ENCODE results near the gene NAPSA. TPM values are rescaled to one million over a fixed set of nuclear protein-coding genes. Genes with fewer than 3 reads are reported as not detected.

The NAPSA gene
- total and polyA plus RNA-seq, 9 of the 15 experiments (the other 6 are each of a cell fraction or from before 2014, with no cell fraction given): 0.25 to 1.9 (median 0.69) TPM

DNA sequence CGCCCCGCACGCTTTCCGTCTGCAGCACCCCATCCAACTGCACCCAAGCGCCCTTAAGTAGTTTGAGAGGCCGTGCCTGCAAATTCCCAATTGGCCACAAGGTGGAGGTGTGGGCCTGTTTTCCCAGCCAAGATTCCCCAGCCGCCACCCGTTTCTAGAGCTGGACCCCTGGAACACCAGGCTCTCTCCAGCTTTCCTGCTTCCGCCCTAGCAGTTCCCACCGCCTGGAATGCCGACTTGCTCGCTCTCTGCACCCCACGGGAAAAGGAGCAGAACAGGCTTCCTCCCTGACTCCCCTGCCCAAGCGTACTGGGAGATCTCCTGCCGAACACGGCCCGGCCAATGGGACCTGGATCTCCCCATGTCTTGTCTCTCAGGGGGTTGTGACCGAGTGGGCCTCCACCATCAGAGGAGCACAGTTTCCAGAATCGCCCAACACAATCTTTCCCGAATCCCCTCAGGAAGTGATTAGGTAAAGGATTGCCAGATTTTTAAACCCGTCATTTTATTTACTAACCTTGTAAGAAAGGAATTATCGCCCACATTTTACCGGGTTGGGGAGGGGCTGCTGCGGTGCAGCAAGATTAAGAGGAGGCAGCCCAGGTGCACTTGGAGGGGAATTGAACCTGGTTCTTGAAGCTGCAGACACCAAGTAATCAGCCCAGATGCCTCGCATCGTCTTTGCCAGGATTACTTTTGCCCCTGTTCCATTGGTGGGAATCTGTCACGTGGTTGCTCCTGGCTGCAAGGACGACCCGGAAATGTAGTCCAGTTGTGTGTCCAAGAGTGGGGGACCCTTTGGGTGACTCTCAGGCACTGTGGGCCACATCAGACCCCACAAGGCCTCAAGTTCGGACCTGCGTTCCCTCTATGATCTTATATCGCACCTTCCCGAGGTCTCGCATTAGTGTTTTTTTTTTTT lies 3.5 kb upstream of the NAPSA start (continued):
- TF ChIP-seq PHF8 (IDR thresholded peaks at IDR 0.05; ENCODE audit: borderline replicate concordance, low read length) (peak; percentile 55; the same call in 1 of the 2 replicates), BACH1 (tag; IDR thresholded peaks at IDR 0.05) (no peak), RFX1 (IDR thresholded peaks at IDR 0.05) (no peak), ZFPM2 (CRISPR knock-in tag; IDR thresholded peaks at IDR 0.05) (no peak), SMARCC2 (IDR thresholded peaks at IDR 0.05; ENCODE audit: low read depth) (no peak), MAZ (CRISPR knock-in tag; conservative IDR thresholded peaks at IDR 0.05 in 1 of 2, IDR thresholded peaks at IDR 0.05 in 1 of 2) (0 out of 4 replicates have a peak, but pooled peaks of 1 of the 2 experiments have one; percentile 20), MIER1 (IDR thresholded peaks at IDR 0.05; ENCODE audit: low read depth) (no peak), ARID1B (IDR thresholded peaks at IDR 0.05) (no peak; the same call in none of the 2 replicates), ZNF384 (IDR thresholded peaks at IDR 0.05; ENCODE audit: low read depth, low read length) (peak; percentile 84), FOXJ3 (CRISPR knock-in tag; IDR thresholded peaks at IDR 0.05) (no peak)
- TF ChIP-seq, protein P1, sequence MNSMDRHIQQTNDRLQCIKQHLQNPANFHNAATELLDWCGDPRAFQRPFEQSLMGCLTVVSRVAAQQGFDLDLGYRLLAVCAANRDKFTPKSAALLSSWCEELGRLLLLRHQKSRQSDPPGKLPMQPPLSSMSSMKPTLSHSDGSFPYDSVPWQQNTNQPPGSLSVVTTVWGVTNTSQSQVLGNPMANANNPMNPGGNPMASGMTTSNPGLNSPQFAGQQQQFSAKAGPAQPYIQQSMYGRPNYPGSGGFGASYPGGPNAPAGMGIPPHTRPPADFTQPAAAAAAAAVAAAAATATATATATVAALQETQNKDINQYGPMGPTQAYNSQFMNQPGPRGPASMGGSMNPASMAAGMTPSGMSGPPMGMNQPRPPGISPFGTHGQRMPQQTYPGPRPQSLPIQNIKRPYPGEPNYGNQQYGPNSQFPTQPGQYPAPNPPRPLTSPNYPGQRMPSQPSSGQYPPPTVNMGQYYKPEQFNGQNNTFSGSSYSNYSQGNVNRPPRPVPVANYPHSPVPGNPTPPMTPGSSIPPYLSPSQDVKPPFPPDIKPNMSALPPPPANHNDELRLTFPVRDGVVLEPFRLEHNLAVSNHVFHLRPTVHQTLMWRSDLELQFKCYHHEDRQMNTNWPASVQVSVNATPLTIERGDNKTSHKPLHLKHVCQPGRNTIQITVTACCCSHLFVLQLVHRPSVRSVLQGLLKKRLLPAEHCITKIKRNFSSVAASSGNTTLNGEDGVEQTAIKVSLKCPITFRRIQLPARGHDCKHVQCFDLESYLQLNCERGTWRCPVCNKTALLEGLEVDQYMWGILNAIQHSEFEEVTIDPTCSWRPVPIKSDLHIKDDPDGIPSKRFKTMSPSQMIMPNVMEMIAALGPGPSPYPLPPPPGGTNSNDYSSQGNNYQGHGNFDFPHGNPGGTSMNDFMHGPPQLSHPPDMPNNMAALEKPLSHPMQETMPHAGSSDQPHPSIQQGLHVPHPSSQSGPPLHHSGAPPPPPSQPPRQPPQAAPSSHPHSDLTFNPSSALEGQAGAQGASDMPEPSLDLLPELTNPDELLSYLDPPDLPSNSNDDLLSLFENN (IDR thresholded peaks at IDR 0.05; ENCODE audit: low read depth in 2 of 2, low read length in 2 of 2): no peak; a peak in 1 of 4 replicates
- TF ChIP-seq, protein P2, sequence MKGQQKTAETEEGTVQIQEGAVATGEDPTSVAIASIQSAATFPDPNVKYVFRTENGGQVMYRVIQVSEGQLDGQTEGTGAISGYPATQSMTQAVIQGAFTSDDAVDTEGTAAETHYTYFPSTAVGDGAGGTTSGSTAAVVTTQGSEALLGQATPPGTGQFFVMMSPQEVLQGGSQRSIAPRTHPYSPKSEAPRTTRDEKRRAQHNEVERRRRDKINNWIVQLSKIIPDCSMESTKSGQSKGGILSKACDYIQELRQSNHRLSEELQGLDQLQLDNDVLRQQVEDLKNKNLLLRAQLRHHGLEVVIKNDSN (CRISPR knock-in tag; IDR thresholded peaks at IDR 0.05): peak; percentile 94
- TF ChIP-seq, protein P3, sequence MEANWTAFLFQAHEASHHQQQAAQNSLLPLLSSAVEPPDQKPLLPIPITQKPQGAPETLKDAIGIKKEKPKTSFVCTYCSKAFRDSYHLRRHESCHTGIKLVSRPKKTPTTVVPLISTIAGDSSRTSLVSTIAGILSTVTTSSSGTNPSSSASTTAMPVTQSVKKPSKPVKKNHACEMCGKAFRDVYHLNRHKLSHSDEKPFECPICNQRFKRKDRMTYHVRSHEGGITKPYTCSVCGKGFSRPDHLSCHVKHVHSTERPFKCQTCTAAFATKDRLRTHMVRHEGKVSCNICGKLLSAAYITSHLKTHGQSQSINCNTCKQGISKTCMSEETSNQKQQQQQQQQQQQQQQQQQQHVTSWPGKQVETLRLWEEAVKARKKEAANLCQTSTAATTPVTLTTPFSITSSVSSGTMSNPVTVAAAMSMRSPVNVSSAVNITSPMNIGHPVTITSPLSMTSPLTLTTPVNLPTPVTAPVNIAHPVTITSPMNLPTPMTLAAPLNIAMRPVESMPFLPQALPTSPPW (CRISPR knock-in tag; IDR thresholded peaks at IDR 0.05): peak; percentile 22
- TF ChIP-seq, protein P4, sequence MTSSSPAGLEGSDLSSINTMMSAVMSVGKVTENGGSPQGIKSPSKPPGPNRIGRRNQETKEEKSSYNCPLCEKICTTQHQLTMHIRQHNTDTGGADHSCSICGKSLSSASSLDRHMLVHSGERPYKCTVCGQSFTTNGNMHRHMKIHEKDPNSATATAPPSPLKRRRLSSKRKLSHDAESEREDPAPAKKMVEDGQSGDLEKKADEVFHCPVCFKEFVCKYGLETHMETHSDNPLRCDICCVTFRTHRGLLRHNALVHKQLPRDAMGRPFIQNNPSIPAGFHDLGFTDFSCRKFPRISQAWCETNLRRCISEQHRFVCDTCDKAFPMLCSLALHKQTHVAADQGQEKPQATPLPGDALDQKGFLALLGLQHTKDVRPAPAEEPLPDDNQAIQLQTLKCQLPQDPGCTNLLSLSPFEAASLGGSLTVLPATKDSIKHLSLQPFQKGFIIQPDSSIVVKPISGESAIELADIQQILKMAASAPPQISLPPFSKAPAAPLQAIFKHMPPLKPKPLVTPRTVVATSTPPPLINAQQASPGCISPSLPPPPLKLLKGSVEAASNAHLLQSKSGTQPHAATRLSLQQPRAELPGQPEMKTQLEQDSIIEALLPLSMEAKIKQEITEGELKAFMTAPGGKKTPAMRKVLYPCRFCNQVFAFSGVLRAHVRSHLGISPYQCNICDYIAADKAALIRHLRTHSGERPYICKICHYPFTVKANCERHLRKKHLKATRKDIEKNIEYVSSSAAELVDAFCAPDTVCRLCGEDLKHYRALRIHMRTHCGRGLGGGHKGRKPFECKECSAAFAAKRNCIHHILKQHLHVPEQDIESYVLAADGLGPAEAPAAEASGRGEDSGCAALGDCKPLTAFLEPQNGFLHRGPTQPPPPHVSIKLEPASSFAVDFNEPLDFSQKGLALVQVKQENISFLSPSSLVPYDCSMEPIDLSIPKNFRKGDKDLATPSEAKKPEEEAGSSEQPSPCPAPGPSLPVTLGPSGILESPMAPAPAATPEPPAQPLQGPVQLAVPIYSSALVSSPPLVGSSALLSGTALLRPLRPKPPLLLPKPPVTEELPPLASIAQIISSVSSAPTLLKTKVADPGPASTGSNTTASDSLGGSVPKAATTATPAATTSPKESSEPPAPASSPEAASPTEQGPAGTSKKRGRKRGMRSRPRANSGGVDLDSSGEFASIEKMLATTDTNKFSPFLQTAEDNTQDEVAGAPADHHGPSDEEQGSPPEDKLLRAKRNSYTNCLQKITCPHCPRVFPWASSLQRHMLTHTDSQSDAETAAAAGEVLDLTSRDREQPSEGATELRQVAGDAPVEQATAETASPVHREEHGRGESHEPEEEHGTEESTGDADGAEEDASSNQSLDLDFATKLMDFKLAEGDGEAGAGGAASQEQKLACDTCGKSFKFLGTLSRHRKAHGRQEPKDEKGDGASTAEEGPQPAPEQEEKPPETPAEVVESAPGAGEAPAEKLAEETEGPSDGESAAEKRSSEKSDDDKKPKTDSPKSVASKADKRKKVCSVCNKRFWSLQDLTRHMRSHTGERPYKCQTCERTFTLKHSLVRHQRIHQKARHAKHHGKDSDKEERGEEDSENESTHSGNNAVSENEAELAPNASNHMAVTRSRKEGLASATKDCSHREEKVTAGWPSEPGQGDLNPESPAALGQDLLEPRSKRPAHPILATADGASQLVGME (CRISPR knock-in tag; IDR thresholded peaks at IDR 0.05): no peak

All from K562 (cell line).